Kidney glomerular epithelial cell (primary cell): ENCODE results near the gene MTFP1.
"Not testable (repeated sequence)": the region's sequence is repeated elsewhere in the genome, so short reads cannot be mapped to it uniquely, and the experiment has no call there.

Experiments
- DNase-seq: peaks from one replicate; lab custom pipeline; 2025; lab: John Stamatoyannopoulos, UW

Gene MTFP1, protein sequence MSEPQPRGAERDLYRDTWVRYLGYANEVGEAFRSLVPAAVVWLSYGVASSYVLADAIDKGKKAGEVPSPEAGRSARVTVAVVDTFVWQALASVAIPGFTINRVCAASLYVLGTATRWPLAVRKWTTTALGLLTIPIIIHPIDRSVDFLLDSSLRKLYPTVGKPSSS

DNA sequence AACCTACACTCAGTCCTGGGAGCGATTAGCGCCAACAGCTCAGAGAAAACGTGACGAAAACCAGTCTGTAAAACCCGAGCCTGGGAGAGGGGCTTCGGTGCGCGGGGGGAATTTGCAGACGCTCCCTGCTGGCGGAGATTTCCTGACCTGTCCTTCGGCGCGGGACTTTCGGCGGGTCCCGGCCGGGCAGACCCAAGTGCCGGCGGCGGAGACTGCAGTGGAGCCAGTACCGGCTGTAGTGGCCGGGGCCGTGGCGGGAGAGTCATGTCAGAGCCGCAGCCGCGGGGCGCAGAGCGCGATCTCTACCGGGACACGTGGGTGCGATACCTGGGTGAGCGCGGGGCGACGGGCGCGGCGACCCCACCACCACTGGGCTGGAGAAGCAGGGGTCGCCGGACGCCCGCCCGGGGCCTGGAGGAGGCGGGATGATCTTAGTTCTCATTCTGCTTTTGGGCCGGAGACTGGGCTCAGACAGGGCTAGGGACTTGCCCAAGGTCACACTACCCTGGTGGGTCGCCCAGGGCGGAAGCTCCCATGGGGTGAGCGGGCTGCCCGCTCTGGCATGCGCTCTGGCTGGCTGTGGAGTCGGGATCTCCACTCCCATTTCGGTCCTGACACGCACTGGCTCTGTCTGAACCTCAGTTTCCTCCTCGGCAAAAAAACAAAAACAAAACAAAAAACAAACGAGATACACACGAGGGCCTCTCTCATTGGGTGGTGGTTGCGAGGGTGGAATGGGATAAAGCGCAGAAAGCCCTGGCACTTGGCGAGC lies at the start of gene MTFP1:
Gene MTFP1 (plus strand): TSS at position 153 of the 772 bp plus-strand sequence. CDS start 112 bp downstream, at position 265.
- DNase-seq: peak; percentile 60

DNA sequence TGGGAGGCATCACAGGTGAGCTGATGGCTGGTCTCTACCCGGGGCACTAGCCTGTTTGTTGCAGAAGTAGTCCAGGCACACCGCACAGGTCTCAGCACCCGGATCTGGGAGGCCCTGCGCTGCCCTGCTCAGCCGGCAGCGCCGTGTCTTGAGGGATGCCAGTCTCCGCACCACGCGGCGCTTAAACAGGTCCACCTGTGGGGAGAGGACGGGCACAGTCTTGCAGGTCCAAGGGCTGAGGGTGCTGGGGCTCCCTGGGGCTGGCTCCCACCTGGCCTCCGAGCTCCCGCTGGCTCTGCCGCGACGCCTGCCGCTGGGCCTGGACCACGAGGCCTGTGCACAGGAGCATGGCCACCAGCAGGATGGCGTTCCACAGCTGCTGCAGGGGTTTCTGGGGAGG lies 45.6 kb upstream of the MTFP1 start:
- no peak for DNase-seq

DNA sequence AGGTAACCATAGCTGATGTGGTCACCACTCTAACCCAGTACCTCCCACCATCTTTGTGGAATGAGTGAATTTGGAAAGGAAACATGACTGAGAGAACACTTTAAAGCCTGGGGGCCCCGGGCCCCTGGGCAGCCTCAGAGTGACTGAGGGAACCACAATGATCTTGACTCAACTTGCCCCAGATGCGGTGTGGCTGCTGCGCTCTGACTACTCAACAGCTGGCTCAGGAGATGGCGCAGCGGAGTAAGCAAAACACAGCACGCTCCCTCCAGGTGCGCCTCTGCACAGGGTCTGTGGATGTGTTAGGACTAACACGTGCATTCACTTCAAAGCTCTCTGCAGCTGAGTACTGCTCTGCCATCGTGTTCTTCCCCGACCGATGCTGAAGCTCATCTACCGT lies 44.3 kb upstream of the MTFP1 start:
- no peak for DNase-seq

DNA sequence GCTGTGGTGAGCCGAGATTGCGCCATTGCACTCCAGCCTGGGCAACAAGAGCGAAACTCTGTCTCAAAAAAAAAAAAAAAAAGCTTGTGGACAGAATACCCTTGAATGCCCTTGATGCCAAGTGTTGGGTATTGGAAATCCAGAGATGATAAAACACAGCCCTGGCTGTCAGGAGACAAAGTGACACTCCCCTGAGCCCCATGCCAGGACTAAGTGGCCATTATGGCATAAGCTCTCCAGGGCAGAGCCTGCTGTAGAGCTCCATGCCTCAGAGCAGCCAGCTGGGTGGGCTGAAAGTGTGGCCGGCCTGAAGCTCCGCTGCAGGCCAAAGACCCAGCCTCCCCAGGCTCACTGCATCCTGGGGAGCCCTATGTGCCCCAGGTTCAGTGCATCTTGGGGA lies 43.2 kb upstream of the MTFP1 start:
- no peak for DNase-seq

DNA sequence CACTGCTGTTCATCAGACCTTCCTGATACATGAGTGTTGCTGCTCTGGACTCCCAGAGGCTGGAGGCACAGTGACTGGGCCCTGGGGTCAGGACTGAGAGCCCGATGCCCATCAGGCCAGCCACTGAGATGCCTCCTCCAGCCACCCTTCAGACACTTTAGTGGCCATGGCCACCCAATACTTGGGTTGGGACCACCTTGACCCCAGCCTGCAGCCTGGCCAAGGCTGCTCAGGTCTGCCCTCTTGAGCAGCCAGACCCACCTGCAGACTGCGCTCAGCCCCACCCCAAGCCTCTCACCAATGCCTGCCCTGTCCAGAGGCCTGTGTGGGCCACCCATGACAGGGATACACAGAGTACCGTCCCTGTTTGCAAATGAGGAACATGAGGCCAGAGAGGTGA lies 42.5 kb upstream of the MTFP1 start:
- DNase-seq: no peak

DNA sequence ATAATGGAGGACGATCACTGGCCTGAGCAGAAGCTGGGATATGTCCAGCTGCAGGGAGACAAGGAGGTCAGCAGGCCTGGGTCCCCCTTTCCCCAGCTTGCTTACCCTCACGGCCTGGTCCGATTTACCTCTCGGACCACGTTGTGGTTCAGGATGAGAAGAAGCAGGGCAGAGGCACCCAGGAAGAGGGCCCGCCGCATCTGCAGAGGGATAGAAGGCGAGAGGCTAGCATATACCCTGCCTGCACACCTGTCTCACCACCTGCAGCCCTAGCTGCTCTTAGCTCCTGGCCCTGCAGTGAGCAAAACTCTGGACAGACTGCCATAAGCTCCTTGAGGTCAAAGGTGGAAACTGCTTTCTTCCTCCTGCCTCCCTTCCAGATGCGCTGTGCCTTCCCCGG lies 39.6 kb upstream of the MTFP1 start:
- no peak for DNase-seq

DNA sequence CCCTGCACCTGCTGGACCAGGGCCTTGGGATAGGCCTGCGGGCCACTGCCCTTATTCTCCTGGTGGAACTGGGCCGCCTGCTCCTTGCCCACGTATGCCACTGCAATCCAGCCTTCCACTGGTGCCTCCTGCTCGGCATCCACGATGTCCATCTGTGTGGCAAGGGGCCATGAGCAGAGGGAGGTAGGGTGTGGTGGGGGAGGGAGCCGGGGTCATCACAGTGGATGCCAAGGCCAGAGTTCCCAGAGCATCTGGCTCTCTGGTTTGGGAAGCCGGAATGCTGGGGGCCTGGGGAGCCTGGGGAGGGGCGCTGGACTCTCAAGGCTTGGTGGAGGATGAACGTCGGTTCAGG lies 39.0 kb upstream of the MTFP1 start:
- no peak for DNase-seq

DNA sequence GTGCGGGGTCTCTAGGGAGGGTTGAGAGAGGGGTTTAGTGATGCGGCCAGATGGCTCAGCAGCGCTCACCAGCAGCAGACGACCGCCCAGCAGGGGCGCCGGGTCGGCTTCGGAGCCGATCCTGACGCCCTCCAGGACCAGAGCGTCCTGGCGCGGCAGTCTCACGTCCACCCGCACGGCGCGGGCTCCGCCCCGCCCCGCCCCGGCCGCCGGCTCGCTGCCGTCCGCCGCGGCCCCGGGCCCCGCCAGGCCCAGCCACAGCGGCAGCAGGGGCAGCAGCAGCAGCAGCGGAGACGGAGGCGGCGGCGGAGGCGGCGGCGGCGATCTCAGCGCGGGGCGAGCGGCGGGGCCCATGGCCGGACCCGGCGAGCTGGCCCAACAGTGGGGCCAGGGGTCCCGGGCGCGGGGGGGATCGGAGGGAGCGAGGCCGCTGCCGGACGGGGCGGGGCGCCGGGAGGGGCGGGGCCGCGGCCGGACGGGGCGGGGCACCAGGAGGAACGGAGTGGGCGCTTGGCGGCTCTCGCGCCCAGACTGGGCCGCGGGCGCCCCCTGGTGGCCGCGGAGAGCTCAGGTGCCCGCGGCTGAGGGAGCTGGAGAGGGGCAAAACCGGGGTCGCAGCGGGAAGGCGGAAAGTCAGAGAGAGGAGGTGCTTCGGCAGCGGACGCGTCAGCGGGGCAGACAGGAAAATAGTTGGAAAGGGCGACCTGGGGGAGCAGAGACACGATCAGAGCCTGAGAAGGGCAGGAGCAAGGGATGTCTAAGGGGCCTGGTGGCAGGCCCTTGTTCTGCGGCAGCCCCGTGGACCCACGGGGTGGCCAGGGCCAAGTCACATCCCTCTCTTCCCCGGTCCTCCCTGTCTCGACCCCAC lies 38.4 kb upstream of the MTFP1 start, which contains the start of gene RNF215:
Gene RNF215 (minus strand): TSS at position 452 of the 868 bp plus-strand sequence. CDS start 98 bp downstream, at position 354.
- peak; percentile 66 for DNase-seq

DNA sequence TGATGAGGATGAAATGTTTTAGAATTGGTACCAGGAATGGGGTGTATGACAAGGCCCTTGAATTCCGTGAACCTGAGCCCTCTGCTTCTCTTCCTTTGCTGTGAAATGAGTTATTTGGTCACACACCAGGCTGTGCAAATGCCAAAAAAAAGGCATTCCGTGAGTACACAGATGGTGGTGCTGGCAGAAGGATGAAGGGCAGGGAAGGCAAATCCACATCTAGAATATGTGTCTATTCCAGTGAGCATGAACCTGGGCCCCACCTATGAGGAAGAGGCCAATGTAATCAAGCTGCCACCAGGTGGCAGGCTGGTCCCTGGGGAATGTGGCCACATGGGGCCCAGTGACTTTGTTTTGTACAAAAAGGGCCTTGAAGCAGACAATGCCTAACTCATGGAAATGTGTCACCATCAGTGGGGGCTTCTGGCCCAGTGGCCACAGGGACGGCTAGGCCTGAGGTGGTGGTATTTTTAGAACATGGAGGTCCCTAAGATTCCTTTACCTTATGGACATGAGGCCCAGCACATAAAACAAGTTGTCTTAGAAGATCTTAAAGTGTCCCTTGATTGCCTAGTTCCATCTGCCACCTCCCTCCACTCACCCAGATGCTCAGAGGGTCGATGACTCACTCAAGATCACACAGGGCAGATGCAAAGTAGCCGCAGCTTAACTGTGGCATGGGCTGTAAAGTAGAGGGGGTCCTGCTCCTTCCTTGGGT lies 34.4 kb upstream of the MTFP1 start:
- peak; percentile 45 for DNase-seq

DNA sequence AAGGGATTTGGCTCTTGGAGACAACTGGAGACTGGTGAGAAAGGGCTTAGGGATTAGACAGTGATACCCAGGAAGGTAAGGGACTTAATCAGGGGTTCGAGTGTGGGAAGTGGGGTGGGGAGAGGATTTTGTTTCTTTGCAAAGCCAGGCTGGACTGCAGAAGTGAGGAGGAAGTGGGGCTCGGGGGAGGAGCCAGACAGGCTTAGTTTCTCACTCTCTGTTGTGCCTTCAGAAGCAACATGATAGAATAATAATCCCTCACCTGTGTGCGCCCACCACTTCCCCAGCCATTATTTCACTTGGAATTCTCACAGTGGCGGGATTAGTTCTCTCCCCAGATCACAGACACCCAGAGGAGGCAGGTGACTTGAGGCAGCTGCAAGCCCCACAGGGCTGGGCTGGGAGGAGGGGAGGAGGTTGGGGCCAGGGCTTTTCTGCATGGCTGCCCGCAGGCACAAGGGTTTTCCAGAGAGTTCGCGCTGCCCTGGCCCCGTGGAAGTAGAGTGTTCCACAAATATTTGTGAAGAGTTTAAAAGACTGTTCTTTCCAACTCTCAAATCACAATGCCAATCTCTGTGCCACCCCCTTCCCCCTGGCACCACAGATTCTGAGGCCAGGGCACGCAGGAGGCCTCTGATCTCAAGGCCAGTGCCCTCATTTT lies 32.8 kb upstream of the MTFP1 start:
- no peak for DNase-seq

DNA sequence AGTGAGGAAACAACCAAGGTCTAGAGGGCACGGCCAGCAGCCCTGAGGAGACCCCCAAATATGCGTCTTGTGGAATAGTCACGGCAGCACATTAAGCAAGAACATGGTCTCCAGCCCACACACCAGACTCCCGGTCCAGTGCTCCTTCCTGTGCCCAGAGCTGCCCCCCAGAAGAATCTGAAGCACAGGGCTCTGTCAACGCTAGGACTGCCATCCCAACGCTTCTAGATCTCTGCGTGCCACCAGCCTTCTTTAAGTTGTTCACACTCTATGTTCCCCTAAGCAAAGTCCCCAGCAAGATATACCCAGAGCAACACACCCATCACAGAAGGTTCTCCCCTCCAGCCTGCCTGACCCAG lies 32.3 kb upstream of the MTFP1 start:
- no peak for DNase-seq

DNA sequence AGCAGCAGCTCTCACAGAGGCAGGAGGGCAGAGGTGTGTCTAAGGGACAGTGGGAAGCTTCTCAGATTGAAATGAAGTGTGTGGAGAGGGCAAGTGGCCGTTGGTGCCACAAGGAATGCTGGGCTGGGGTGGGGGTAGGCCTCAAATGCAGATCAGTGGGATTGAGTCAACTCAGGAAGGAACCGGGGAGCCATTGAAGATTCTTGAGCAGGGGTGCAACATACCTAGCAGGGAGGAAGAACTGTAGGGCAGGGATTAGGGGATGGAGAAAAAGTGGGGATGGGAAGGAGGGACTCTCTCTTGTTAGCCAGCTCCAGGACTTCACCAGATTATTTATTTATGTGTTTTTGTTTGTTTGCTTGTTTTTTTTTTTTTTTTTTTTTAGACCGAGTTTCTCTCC lies 31.7 kb upstream of the MTFP1 start:
- DNase-seq: no peak

DNA sequence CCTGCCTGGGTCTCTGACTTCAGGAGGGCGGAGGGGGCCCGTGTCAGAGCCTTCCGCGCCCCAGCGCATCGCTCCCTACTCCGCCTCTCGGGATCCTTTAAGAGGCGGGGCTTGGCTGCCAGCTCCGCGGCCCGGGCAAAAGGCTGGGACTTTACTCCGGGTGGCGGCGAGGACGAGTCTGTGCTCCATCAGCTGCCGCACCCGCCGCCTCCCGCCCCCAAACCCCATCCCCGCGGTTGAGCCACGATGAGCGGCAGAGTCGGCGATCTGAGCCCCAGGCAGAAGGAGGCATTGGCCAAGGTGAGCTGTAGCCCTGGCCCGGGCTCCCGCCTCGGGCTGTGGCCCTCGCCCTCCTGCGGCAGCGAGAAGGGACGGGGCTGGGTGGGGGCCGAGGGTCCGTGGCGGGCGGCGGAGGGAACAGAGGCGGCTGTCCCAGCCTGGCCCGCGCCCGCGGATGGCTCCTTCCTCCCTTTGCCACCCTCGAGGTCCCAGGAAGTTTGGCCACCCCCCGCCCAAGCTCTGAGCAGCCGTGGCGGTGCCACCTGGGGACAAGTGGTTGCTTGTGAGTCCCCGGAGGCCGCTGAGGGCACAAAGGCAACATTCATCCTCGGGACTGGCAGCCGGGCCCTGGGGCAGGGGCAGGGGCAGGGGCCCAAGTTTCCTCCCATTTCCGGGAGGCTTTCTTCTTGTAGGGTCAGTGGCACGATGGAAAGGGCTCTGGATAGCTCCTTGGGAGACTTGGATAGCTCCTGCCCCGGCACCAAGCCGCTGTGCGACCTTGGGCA lies 28.5 kb upstream of the MTFP1 start, which contains the start of gene SEC14L2:
Gene SEC14L2 (plus strand): TSS at position 148 of the 785 bp plus-strand sequence. CDS start 99 bp downstream, at position 247.
- DNase-seq: peak; percentile 48

DNA sequence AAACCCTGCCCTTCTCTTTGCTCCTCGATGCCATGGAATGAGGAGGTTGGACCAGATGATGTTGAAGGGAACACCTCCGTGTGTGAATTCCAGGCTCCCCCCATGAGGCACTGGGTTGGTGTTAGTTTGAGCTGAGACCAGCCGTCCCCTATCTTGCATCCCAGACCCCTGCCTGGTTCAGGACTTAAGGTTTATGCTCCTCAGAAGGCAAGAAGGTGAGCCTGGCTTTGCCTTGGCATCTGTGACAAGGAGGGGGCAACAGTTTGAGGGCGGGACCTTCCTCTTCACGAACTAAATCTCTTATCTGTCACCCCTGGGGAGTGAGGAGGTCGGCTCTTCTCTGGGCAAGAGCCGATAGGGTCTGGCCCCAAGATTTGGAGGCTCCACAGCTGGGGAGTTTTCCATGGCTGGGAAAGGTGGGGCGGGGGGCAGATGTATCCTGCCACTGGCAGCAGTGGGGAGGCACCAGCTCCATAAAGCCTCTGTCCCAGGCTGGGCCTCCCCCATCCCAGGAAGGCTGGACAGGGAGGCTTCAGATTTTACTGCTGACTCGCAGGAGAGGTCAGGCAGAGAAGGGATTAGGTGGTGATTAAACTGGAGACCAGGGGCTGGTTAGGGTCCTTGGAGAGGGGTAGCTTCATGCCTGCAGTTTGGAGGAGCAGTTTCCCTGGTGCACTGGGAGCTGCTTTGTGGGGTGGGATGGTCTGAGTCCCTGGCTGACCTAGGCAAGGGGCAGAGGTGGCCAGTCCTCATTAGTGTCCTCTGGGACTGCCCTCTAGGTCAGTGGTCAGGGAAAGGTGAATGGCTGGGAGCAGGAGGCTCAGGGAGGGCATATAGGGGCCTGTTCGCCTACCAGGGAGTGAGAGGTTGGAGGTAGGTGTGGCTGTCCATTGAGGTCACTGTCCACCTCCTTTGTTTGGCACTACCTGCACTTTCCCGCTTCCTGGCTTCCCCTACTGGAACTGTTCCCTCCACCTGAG lies 27.6 kb upstream of the MTFP1 start:
- no peak for DNase-seq

DNA sequence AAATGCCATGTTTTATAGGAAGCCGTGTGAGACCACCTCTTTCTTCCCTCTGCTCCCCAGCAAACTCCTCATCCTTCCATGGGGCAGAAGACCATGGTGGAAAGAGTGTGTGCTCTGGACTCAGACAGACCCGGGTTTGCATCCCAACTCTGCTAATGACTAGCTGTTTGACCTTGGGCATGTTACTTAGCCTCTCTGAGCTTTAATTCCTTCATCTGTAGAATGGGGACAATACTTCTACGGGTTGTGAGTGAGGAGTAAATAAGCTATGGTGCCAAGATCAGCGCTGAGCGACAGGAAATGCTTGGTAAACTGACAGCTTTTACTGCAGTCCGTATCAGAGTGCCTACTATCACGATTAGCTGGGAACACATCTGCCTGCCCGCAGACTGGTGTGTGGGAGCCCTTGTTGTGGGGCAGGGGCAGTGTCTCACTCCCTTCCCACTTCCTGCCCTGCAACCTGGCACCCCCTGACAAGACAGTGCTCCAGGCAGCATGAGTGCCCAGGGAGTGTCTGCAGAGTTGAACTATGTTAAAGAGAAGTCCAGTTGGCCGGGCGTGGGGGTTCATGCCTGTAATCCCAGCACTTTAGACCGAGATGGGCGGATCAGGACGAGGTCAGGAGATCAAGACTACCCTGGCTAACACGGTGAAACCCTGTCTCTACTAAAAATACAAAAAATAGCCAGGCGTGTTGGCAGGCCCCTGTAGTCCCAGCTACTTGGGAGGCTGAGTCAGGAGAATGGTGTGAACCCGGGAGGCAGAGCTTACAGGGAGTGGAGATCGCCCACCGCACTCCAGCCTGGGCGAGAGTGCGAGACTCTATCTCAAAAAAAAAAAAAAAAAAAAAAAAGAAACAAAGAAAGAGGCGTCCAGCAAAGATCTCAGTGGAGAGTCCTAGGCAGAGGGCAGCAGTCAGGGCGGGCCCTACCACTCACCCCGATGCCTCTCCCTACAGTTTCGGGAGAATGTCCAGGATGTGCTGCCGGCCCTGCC lies 26.6 kb upstream of the MTFP1 start:
- no peak for DNase-seq

DNA sequence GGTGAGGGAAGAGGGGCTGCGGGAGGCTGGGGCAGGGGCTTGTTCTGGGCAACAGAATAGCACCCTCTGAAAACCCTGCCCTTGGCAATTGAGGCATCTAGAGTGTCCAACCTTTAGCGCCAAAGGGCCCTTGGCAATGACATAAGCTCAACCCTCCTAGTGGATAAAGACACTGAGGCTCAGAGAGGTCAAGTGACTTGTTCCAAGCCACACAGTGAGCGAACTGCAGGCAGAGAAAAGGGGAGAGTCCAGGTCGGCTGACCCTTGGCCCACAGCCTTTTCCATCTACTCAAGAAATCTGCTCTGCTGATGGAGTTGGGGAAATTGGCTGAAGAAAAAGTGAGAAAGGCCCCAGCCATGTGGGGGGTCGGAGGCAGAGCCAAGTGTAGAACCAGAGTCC lies 25.9 kb upstream of the MTFP1 start:
- DNase-seq: no peak

DNA sequence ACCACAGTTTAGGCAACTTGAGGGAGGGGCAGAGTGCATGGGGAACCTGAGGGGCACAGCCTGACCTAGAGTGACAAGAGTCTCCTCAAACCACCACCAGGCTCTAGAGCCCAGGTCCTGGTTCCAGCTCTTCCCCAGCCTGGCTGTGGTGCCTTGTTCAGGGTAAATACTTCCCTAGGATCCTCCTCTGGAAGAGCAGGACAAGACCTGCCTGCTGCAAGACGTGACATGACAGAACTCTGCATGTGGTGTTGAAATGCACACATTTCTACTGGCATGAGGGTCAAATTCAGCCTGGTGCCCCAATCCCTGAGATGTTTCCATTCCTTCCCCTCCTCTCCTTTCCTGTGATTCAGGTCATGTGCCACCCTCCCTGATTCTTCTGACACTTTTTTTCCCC lies 25.4 kb upstream of the MTFP1 start:
- DNase-seq: no peak

DNA sequence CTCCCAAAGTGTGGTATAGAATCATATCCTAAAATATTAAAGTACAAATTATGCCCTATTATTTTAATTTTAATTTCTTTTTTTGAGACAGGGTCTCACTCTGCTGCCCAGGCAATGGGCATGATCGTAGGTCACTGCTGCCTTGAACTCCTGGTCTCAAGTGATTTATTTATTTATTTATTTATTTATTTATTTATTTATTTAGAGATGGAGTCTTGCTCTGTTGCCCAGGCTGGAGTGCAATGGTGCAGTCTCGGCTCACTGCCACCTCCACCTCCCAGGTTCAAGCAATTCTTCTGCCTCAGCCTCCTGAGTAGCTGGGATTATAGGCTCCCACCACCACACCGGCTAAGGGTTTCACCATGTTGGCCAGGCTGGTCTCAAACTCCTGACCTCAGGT lies 24.5 kb upstream of the MTFP1 start:
- DNase-seq: not testable (repeated sequence)
